Fibroblast of lung (primary cell): ENCODE data around the gene SUN3. TPM values are rescaled to one million over a fixed set of nuclear protein-coding genes. Genes with fewer than 3 reads are reported as not detected.
A peak's percentile ranks its signal among the peaks of the same experiment; 100 is the strongest.

Experiments used
- DNase-seq, 2 donors: peaks; one replicate each; pipeline versions ENCODE4 v3.0.0 to v3.0.0-alpha.2; 2010; ENCODE audit warnings: low read depth in 2 of 2
- H2AFZ ChIP-seq: 2 replicates; pipeline ENCODE4 v1.5.1; 2012; ENCODE audit warnings: low read length, control low read depth, inconsistent platforms
- H3K27ac ChIP-seq: 2 replicates; pipeline ENCODE4 v1.5.1; 2011; ENCODE audit warnings: low read length, control low read depth; ENCODE audit not compliant: insufficient read depth
- H3K27me3 ChIP-seq: 2 replicates; pipeline ENCODE4 v1.5.1; 2011; ENCODE audit warnings: mild to moderate bottlenecking, low read length; ENCODE audit not compliant: control insufficient read depth, insufficient read depth
- H3K36me3 ChIP-seq: 2 replicates; pipeline ENCODE4 v1.5.1; 2011; ENCODE audit warnings: low read length; ENCODE audit not compliant: control insufficient read depth, insufficient read depth
- H3K4me1 ChIP-seq: 2 replicates; pipeline ENCODE4 v1.5.1; 2011; ENCODE audit warnings: low read length; ENCODE audit not compliant: control insufficient read depth, insufficient read depth; ENCODE audit errors: extremely low read depth
- H3K4me2 ChIP-seq: 2 replicates; pipeline ENCODE4 v1.5.1; 2011; ENCODE audit warnings: low read length, control low read depth; ENCODE audit not compliant: insufficient read depth; ENCODE audit errors: extremely low read depth
- H3K4me3 ChIP-seq, 4 experiments: fragments of 200-600 bp in 1 of 4; sonication (generic) in 1 of 4; replicated peaks in 1 of 4; 2 replicates each; pipeline ENCODE4 v1.5.1; 2011 to 2016; ENCODE audit warnings: low read length in 4 of 4, low read depth in 3 of 4, mild to moderate bottlenecking in 3 of 4, control low read depth in 2 of 4, inconsistent platforms in 1 of 4, mixed read lengths in 1 of 4; ENCODE audit not compliant: insufficient read depth in 1 of 4; ENCODE audit errors: control extremely low read depth in 1 of 4
- H3K79me2 ChIP-seq: 2 replicates; pipeline ENCODE4 v1.5.1; 2012; ENCODE audit warnings: mild to moderate bottlenecking, low read length, inconsistent platforms; ENCODE audit not compliant: control insufficient read depth, insufficient read depth
- H3K9ac ChIP-seq: 2 replicates; pipeline ENCODE4 v1.5.1; 2011; ENCODE audit warnings: mild to moderate bottlenecking, low read length, control low read depth; ENCODE audit not compliant: insufficient read depth
- H3K9me3 ChIP-seq: 2 replicates; pipeline ENCODE4 v1.5.1; 2012; ENCODE audit warnings: low read depth, low read length; ENCODE audit not compliant: control insufficient read depth, insufficient read depth
- H4K20me1 ChIP-seq: 2 replicates; pipeline ENCODE4 v1.5.1; 2011; ENCODE audit warnings: low read length; ENCODE audit not compliant: control insufficient read depth, insufficient read depth; ENCODE audit errors: extremely low read depth
- EZH2 ChIP-seq: IDR thresholded peaks from 2 replicates; pipeline ENCODE4 v1.5.1; 2012; ENCODE audit warnings: low read length, control low read depth, mild to moderate bottlenecking; ENCODE audit errors: missing control alignments
- polyA plus RNA-seq, 2 donors: library from polyadenylated mRNA; depleted of rRNA in 1 of 2; stranded (reverse) in 1 of 2; unstranded in 1 of 2; fragments of >200 nt; gene quantifications; 2 replicates each; pipeline ENCODE4 v1.2.1, GENCODE V29; 2011 to 2012; ENCODE audit warnings: missing spikeins in 1 of 2
- total RNA-seq: library from RNA; depleted of rRNA; stranded (reverse); fragments of >200 nt; gene quantifications from 2 replicates; pipeline ENCODE4 v1.2.1, GENCODE V29; 2014
- TF ChIP-seq, protein P1 (sequence below), 2 donors: IDR thresholded peaks in 1 of 2; conservative IDR thresholded peaks in 1 of 2; 1 replicate in 1 of 2; 2 replicates in 1 of 2; pipeline ENCODE4 v1.5.1; 2011 to 2012; ENCODE audit warnings: low read length in 2 of 2, control low read depth in 1 of 2, inconsistent platforms in 1 of 2, low read depth in 1 of 2, mild to moderate bottlenecking in 1 of 2

SUN3 gene
- total and polyA plus RNA-seq, 2 donors (not counting 1 experiment from before 2014, with no cell fraction given): not detected

GRCh38 chr7:47973739-47974138, 55.2 kb downstream of the SUN3 start:
- H4K20me1 ChIP-seq: no peaks in the 10 kb centered on the region
- peaks cover 6% of the 10 kb centered on the region for H3K4me1 ChIP-seq
- H3K79me2 ChIP-seq: peaks cover 10% of the 10 kb centered on the region
- peaks cover 16% of the 10 kb centered on the region for H3K36me3 ChIP-seq
- no peak overlapping the region for H3K9ac ChIP-seq
- no peaks in the 10 kb centered on the region for H3K27me3 ChIP-seq
- H3K4me2 ChIP-seq: no peak overlapping the region
- H3K9me3 ChIP-seq: no peaks in the 10 kb centered on the region
- no peak overlapping the region for H3K27ac ChIP-seq
- no peak overlapping the region for H3K4me3 ChIP-seq
- DNase-seq: no peak
- TF ChIP-seq EZH2: no peak
- TF ChIP-seq, protein P1, sequence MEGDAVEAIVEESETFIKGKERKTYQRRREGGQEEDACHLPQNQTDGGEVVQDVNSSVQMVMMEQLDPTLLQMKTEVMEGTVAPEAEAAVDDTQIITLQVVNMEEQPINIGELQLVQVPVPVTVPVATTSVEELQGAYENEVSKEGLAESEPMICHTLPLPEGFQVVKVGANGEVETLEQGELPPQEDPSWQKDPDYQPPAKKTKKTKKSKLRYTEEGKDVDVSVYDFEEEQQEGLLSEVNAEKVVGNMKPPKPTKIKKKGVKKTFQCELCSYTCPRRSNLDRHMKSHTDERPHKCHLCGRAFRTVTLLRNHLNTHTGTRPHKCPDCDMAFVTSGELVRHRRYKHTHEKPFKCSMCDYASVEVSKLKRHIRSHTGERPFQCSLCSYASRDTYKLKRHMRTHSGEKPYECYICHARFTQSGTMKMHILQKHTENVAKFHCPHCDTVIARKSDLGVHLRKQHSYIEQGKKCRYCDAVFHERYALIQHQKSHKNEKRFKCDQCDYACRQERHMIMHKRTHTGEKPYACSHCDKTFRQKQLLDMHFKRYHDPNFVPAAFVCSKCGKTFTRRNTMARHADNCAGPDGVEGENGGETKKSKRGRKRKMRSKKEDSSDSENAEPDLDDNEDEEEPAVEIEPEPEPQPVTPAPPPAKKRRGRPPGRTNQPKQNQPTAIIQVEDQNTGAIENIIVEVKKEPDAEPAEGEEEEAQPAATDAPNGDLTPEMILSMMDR (conservative IDR thresholded peaks at IDR 0.05 in 1 of 2, IDR thresholded peaks at IDR 0.05 in 1 of 2; ENCODE audit: low read depth in 1 of 2, low read length in 2 of 2): no peak
- H2AFZ ChIP-seq: no peak overlapping the region

DNA sequence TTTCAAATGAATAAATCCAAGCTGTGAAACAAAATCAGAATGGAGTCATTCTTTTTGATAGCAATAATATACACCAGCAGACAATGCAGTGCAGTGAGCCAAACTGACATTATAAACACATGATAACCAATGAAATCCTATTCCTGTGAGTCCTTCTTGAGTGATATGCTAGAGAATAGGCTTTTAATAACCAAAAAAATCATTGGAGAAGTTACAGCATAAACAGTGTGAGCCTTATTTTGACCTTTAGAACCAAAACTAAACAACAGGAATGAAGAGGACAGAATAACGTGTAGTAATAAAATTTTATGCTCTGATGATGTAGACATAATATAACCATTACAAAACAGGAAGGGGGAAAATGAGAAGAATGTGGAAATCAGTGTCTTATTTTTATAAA, 58.1 kb downstream of the SUN3 start:
- Histone ChIP-seq H3K4me2 (no peak overlapping the region), H3K4me1 (no peaks in the 10 kb centered on the region), H3K4me3 (no peak overlapping the region), H3K36me3 (peaks cover 24% of the 10 kb centered on the region), H3K27ac (no peak overlapping the region), H3K9ac (no peak overlapping the region), H3K79me2 (no peaks in the 10 kb centered on the region), H2AFZ (no peak overlapping the region), H3K9me3 (no peaks in the 10 kb centered on the region), H3K27me3 (no peaks in the 10 kb centered on the region), H4K20me1 (no peaks in the 10 kb centered on the region)
- no peak for DNase-seq
- no peak for TF ChIP-seq EZH2
- TF ChIP-seq, protein P1 (conservative IDR thresholded peaks at IDR 0.05 in 1 of 2, IDR thresholded peaks at IDR 0.05 in 1 of 2; ENCODE audit: low read depth in 1 of 2, low read length in 2 of 2): no peak

- DNase-seq: peak; percentile 63 to 75
- Histone ChIP-seq H4K20me1 (no peaks in the 10 kb centered on the region), H3K4me2 (no peak overlapping the region), H2AFZ (no peak overlapping the region), H3K79me2 (no peaks in the 10 kb centered on the region), H3K27me3 (no peaks in the 10 kb centered on the region), H3K9me3 (no peaks in the 10 kb centered on the region), H3K9ac (no peak overlapping the region), H3K27ac (no peak overlapping the region), H3K4me1 (no peaks in the 10 kb centered on the region), H3K4me3 (no peak overlapping the region), H3K36me3 (peaks cover 27% of the 10 kb centered on the region)
- TF ChIP-seq, protein P1 (conservative IDR thresholded peaks at IDR 0.05 in 1 of 2, IDR thresholded peaks at IDR 0.05 in 1 of 2; ENCODE audit: low read depth in 1 of 2, low read length in 2 of 2): peak; percentile 94 to 97
- no peak for TF ChIP-seq EZH2
These were observed 59.8 kb downstream of the SUN3 start for GRCh38 chr7:47968847-47969774.
